Activated naive CD8-positive, alpha-beta T cell (primary cell): ENCODE measurements around the gene FCRL5.
"Not testable (repeated sequence)": the region's sequence is repeated elsewhere in the genome, so short reads cannot be mapped to it uniquely, and the experiment has no call there.

Source experiments
- H3K27ac Mint-ChIP-seq: one replicate; pipeline ENCODE4 v1.8.0; 2021; ENCODE audit warnings: mixed read lengths
- H3K27me3 Mint-ChIP-seq: one replicate; pipeline ENCODE4 v1.8.0; 2021; ENCODE audit warnings: mixed read lengths
- H3K36me3 Mint-ChIP-seq: one replicate; pipeline ENCODE4 v1.8.0; 2021; ENCODE audit warnings: mixed read lengths
- H3K4me1 Mint-ChIP-seq: one replicate; pipeline ENCODE4 v1.8.0; 2021; ENCODE audit warnings: low read depth, mixed read lengths
- H3K4me3 Mint-ChIP-seq: one replicate; pipeline ENCODE4 v1.8.0; 2021; ENCODE audit warnings: mild to moderate bottlenecking, mixed read lengths
- H3K9me3 Mint-ChIP-seq: one replicate; pipeline ENCODE4 v1.8.0; 2021; ENCODE audit warnings: low read depth, mixed read lengths

FCRL5 gene

DNA sequence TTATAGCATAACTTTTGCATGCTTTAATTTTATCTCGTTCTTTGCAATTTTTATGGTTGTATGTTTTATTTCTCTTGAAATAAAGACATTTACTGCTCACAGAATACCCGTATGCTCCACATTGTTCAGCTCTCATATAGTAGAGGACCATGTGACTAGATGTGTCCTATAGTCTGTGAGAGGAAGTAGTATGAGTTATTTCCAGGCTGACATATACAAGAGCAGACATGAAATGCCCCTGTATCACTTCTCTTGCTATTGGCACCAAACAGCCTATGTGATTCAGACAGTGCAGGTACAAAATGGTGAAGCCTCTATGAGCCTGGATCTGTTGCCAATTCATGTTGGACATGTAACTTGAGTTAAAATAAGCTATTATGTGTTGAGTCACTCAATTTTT, 5.8 kb upstream of the FCRL5 start:
- Mint-ChIP-seq H3K27me3 (peaks cover 5% of the 10 kb centered on the region), H3K4me3 (no peak overlapping the region), H3K27ac (no peak overlapping the region), H3K4me1 (no peaks in the 10 kb centered on the region), H3K9me3 (no peaks in the 10 kb centered on the region), H3K36me3 (no peaks in the 10 kb centered on the region)

DNA sequence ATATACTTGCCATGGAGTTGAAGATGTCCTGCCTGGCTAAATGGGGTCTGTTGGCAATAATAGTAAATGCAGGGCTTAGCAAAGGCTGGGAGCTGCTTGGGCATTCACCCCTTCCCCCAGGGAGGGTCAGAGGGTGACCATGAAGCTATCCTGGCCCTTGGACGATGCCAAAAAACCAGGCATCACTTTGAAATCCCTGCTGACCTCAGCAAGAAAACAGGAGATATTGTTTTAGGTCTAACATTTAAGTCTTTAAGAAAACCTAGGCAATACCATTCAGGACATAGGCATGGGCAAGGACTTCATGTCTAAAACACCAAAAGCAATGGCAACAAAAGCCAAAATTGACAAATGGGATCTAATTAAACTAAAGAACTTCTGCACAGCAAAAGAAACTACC, 4.2 kb downstream of the FCRL5 start:
- not testable (repeated sequence) for H3K4me1 Mint-ChIP-seq, H3K36me3 Mint-ChIP-seq, H3K27ac Mint-ChIP-seq, H3K4me3 Mint-ChIP-seq, H3K9me3 Mint-ChIP-seq
- H3K27me3 Mint-ChIP-seq: peaks cover 12% of the 10 kb centered on the region

DNA sequence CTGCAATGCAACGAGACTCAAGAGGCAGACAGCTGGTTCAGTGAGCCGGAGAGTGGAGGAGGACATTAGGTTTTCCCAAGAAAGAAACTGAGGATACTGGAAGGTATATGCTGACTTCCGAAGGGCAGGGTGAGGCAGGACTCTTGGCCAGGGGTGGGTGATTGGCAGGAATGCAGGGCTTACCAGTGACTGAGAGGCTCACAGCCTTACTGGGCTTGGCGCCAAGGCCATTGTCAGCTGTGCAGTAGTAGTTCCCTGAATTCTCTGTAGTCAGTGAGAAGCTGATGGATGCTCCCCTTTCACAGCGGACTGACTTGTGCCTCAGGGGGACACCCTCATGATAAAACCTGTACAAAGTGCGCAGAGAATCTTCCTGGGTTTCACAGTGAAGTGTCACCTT, 9.6 kb downstream of the FCRL5 start:
- H3K36me3 Mint-ChIP-seq: no peaks in the 10 kb centered on the region
- no peaks in the 10 kb centered on the region for H3K4me1 Mint-ChIP-seq
- no peak overlapping the region for H3K27ac Mint-ChIP-seq
- H3K9me3 Mint-ChIP-seq: no peaks in the 10 kb centered on the region
- H3K4me3 Mint-ChIP-seq: no peak overlapping the region
- H3K27me3 Mint-ChIP-seq: peaks cover 18% of the 10 kb centered on the region

DNA sequence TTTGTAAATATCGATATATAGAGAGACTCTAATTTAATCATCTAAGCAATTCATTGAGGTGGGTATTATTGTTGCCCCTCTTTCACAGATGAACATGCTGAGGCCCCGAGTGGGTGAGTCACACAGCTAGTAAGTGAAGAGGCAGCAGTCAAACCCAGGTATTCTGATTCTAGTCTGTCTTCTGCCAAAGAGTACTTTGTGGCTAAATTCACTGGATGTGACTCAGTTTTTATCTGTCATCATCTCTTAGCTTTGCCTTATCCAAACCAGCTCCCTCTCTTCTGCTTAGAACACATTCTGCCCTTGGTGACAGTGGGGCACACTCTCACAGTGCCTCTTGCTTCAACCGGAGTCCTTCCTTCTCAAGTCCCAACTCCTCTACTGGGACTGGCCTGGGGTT, 11.5 kb downstream of the FCRL5 start:
- no peaks in the 10 kb centered on the region for H3K9me3 Mint-ChIP-seq
- H3K36me3 Mint-ChIP-seq: no peaks in the 10 kb centered on the region
- no peaks in the 10 kb centered on the region for H3K4me1 Mint-ChIP-seq
- no peak overlapping the region for H3K4me3 Mint-ChIP-seq
- H3K27me3 Mint-ChIP-seq: peaks cover 18% of the 10 kb centered on the region
- no peak overlapping the region for H3K27ac Mint-ChIP-seq

DNA sequence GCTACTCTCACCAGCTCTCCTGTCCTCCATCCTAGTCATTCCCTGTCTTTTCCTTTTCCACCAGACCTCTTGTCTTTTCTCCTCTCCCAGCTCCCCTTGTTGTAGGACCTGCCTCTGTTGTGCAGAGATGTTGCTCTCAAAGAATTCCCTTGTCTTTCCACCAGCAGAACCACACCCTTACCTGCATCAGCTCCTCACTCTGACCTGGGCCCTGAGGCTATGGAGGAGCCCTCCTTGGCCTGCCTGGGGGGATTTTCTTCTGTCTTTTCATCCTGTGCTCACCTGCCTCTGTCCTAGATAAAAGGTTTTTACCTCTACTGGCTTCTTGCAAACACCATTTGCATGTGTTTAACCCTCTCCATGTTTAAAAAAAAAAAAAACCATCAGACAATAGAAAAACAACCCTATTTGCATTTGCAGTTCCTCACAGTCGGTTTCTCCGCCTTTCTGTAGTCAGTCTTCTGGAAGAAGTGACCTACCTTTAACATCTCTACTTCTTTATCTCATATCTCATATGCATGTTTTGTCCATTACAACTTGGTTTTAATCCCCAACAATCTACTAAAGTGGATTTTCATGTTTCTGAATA, 12.1 kb downstream of the FCRL5 start:
- Mint-ChIP-seq H3K4me1 (no peaks in the 10 kb centered on the region), H3K9me3 (no peaks in the 10 kb centered on the region), H3K27me3 (peaks cover 18% of the 10 kb centered on the region), H3K4me3 (no peak overlapping the region), H3K27ac (no peak overlapping the region), H3K36me3 (no peaks in the 10 kb centered on the region)

DNA sequence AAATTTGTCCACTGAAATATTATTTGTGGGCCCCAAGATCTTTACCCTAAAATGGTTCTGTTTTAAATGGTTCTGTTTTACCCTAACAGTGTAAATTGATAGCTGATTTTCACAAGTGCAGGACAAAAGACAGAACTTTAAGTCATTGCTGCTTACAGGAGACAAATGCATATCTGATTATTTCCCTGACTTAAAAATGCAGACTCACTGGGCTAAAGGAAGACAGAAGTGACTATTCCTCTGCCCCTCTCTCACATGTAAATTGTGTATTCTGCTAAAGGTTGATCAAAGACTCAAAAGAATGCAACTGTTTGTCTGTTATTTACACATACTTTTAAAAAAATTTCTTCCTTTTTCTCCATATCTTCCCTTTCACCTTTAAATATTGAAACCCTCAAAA, 12.7 kb downstream of the FCRL5 start:
- Mint-ChIP-seq H3K4me3 (no peak overlapping the region), H3K4me1 (no peaks in the 10 kb centered on the region), H3K27me3 (peaks cover 15% of the 10 kb centered on the region), H3K9me3 (no peaks in the 10 kb centered on the region), H3K27ac (no peak overlapping the region), H3K36me3 (no peaks in the 10 kb centered on the region)

DNA sequence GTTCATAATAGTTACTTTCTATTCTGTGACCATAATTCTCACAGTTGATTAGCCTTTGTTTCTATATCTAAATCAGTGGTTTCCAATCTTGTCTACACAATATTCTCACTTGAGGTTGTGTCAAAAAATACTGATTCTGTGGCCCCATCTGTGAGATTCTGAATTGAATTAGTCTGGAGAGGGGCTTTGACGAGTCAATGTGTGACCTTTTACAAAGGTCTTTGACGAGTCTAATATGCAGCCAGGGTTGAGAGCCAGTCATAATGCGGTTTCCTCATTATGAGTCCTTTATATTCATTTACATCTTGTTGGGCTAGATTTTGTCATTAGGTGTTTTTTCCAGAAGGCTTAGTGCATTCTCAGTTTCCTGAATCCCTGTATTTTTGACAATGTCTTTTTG, 19.7 kb downstream of the FCRL5 start:
- H3K9me3 Mint-ChIP-seq: no peaks in the 10 kb centered on the region
- H3K4me1 Mint-ChIP-seq: no peaks in the 10 kb centered on the region
- peaks cover 5% of the 10 kb centered on the region for H3K27me3 Mint-ChIP-seq

DNA sequence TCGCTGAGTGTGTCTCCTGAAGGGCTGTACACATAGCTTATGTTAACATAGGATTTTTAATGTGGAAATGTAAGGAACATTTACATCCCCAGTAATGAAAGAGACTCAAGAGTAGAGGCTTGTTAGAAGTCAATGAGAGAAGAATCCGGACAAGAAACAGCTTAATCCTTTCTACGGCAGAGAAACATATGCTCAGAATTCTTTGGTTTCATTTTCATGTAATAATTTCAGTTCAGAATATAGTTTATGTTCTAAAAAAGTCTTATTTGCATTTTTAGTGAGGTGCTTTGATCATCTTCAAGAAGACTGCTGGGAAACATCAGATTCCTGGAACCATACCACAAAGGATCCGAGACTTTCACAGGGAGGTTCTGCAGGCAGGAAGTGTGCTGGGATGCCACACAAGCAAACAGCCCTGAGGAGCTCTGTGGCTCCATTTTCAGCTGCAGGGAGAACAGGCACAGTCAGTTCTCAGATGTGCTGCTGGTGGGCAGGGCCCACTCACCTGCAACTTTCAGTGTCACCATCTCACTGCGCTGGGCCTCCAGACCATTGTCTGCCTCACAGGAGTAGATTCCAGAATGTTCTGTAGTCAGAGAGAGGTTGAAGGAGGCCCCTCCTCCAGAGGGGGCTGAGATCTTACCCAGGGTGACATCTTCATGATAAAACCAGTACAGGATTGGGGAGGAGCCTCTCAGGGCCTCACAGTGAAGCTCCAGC, 28.4 kb downstream of the FCRL5 start:
- no peaks in the 10 kb centered on the region for H3K4me1 Mint-ChIP-seq
- no peak overlapping the region for H3K4me3 Mint-ChIP-seq
- no peaks in the 10 kb centered on the region for H3K36me3 Mint-ChIP-seq
- peaks cover 3% of the 10 kb centered on the region for H3K27me3 Mint-ChIP-seq
- H3K9me3 Mint-ChIP-seq: no peaks in the 10 kb centered on the region
- no peak overlapping the region for H3K27ac Mint-ChIP-seq

More for the DNA sequence above, 19.7 kb downstream of the FCRL5 start:
- no peak overlapping the region for H3K27ac Mint-ChIP-seq
- no peaks in the 10 kb centered on the region for H3K36me3 Mint-ChIP-seq
- H3K4me3 Mint-ChIP-seq: no peak overlapping the region

DNA sequence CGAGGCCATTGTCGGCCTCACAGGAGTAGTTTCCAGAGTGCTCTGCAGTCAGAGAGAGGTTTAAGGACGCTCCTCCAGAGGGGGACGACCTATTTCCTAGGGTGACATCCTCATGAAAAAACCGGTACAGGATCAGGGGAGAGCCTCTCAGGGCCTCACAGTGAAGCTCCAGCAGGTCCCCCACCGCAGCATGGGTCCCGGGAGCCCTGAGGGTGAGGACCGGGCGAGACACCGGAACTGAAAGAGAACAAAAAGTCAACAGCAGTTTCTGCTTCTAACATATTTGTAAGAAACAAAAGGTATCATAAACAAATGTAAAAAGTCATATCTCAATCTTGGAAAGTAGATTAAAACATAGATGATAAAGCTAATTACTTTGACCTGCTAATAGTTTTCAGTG, 31.3 kb downstream of the FCRL5 start:
- Mint-ChIP-seq H3K4me1 (no peaks in the 10 kb centered on the region), H3K27me3 (peaks cover 3% of the 10 kb centered on the region), H3K9me3 (no peaks in the 10 kb centered on the region), H3K36me3 (no peaks in the 10 kb centered on the region), H3K4me3 (no peak overlapping the region), H3K27ac (no peak overlapping the region)

DNA sequence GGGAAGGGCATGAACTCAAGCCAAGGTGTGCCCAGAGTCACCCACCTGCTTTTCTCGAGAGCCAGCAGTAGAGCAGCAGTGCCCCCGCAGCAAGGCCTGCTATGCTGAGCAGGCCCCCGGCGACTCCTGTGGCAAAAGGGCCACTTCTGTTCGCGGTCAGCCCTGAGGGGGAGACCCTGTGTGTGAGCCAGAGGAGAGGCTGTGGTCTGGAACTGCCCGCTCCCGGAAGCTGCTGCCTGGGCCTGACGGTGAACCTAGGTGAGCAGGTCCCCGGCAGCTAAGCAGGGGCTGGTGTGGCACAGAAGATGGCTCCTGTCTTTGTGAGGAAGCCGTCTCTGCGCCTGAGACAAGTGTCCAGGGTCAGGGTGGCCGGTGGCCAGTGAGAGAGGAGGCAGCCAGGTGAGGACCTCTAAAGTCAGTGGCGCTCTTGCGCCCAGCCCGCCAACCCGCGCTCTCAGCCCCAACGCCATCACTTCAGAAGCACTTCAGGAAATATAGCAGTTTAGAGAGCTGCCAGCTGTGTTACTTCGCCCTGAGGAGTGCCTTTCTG, 31.9 kb downstream of the FCRL5 start:
- Mint-ChIP-seq H3K4me1 (no peaks in the 10 kb centered on the region), H3K9me3 (no peaks in the 10 kb centered on the region), H3K27me3 (peaks cover 3% of the 10 kb centered on the region), H3K27ac (no peak overlapping the region), H3K36me3 (no peaks in the 10 kb centered on the region), H3K4me3 (no peak overlapping the region)

DNA sequence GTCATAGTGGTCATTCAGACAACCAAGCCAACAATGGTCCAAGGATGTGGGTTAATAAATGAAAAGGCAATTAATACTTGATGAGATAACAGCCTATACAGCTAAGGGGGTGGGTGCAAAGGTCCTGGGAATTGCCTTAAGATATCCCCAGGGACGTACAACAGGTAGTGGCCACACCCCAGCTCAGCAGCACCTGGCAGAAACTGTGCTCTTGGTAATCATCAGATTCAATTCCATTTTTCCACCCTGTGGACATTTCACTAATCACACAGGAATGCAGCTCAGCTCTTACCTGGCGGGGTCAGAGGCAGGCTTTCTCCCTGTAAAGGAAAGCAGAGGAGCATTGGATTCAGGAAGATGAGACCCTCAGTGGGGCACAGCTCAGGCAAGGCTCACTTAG, 32.9 kb downstream of the FCRL5 start:
- Mint-ChIP-seq H3K4me1 (no peaks in the 10 kb centered on the region), H3K9me3 (no peaks in the 10 kb centered on the region), H3K4me3 (no peak overlapping the region), H3K27ac (no peak overlapping the region), H3K27me3 (peaks cover 3% of the 10 kb centered on the region), H3K36me3 (no peaks in the 10 kb centered on the region)

DNA sequence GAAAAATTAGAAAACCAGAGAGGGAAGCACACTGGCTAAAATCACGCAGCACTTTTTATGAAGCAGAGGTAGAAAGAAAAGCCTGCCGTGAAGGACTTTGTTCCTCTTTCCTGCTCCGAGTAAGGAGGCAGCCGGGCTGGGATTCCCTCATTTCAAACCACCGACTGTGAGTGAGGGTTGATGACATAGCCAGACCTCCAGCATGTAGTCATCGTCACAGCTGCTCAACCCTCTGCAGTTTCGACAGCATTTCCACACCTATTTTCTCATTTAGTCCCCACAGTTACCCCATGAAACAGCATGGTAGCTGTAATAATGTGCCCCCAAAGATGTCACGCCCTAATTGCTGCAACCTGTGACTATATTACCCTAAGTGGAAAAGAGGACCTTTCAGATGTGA, 35.3 kb downstream of the FCRL5 start:
- Mint-ChIP-seq H3K9me3 (no peaks in the 10 kb centered on the region), H3K4me1 (peaks cover under 1% of the 10 kb centered on the region)

DNA sequence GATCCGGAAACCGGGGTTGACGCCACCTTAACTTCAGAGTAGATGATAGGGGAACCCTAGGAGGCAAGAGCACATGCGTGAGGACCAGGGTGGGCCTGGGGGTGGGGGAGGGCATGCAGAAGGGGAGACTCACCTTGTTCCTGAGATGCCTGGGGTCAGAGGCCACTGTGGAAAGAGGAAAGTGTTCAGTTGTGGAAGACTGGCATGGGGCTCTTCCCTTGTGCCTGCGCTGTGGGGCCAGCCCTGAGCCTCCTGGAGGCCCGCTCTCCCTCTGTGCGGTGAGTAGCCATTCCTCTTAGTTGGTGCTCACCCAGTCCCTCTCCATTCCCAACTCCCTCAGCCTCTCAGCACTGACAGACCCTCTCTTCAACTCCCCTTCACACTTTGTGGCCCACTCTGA, 36.6 kb downstream of the FCRL5 start:
- Mint-ChIP-seq H3K27me3 (no peaks in the 10 kb centered on the region), H3K36me3 (no peaks in the 10 kb centered on the region), H3K4me3 (no peak overlapping the region), H3K4me1 (peaks cover 3% of the 10 kb centered on the region), H3K27ac (no peak overlapping the region), H3K9me3 (no peaks in the 10 kb centered on the region)

More for the DNA sequence above, 35.3 kb downstream of the FCRL5 start:
- H3K4me3 Mint-ChIP-seq: no peak overlapping the region
- no peak overlapping the region for H3K27ac Mint-ChIP-seq
- H3K27me3 Mint-ChIP-seq: no peaks in the 10 kb centered on the region
- H3K36me3 Mint-ChIP-seq: no peaks in the 10 kb centered on the region

DNA sequence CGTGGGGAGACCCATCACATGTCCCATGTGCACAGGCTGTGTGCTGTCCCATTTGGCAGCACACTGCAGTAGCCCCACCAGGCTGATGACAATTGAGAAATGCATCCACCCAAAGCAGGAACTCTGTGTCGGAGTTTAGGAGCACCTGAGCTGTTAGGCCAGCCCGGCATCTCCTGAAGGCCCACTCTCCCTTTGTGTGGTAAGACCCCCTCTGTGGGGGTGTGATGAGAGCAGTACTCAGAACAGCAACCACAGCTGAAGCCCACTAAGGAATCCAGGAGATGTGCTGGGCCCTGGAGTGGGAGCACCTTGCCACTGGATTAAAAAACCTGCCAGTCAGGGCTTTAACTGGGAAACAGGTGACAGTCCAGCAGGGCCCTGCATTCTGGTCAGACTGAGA, 37.2 kb downstream of the FCRL5 start:
- H3K27ac Mint-ChIP-seq: no peak overlapping the region
- H3K4me1 Mint-ChIP-seq: peaks cover 3% of the 10 kb centered on the region
- no peaks in the 10 kb centered on the region for H3K27me3 Mint-ChIP-seq
- H3K4me3 Mint-ChIP-seq: no peak overlapping the region
- no peaks in the 10 kb centered on the region for H3K36me3 Mint-ChIP-seq
- no peaks in the 10 kb centered on the region for H3K9me3 Mint-ChIP-seq

DNA sequence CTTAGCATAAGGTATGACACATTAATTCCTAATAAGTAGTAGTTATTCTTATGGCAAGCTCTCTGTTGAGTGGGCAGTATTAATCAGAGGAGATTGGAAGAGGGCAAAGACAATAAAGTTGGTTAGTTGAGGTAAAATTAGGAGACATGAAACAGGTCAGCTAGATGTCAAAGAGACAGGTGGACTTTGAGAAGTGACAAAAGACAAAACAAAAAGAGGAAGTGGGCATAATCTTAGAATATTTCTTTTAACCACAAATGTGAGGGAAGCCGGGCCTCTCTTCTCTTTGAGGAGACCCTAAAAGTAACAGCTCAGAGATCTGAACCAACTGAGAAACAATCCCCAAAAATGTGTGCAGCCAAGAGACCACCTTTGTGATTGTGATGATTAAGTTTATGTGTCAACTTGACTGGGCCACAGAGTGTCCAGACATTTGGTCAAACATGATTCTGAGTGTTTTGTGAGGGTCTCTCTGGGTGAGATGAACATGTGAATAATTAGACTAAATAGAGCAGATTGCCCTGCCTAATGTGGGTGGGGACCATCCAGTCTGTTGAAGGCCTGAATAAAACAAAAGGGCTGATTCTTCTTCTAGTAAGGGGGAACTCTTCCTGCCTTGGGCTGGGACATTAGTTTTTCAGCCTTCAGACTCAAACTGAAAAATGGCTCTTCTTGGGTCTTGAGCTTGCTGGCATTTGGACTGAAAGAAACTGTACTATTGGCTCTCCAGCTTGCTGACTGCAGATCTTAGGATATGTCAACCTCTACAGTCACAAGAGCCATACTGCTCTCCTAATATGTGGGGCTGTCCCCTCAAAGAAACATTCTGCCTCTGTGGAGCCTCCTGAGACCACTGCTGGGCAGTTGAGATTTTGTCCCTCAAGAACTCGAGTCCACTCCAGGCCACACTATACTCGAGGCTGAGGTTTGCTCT, 40.0 kb downstream of the FCRL5 start:
- H3K36me3 Mint-ChIP-seq: no peaks in the 10 kb centered on the region
- H3K27ac Mint-ChIP-seq: no peak overlapping the region
- H3K4me1 Mint-ChIP-seq: peaks cover 3% of the 10 kb centered on the region
- H3K27me3 Mint-ChIP-seq: no peaks in the 10 kb centered on the region
- H3K4me3 Mint-ChIP-seq: no peak overlapping the region
- H3K9me3 Mint-ChIP-seq: no peaks in the 10 kb centered on the region
